Measurements from ENCODE around the gene TMEM80.

TMEM80 gene

DNA sequence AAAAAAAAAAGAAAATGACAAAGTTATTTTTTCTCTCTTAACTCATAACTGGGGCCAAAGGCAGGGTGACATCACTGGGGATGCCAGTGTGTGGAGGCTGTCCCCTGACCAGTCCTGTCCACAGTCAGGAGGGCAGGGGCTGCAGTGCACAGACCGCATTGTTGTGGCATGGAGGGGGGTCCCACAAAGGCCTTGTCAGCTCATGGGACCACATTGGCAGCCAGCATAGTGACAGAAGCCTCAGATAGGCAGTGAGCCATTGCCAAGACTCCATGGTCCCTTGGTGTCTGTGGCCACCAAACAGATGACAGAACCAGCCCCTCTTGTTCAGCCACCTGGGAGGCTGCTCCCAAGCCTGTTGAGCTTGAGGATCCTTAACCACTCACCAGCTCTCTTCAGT lies 4.1 kb downstream of the TMEM80 start:
- DNase-seq: no peak

DNA sequence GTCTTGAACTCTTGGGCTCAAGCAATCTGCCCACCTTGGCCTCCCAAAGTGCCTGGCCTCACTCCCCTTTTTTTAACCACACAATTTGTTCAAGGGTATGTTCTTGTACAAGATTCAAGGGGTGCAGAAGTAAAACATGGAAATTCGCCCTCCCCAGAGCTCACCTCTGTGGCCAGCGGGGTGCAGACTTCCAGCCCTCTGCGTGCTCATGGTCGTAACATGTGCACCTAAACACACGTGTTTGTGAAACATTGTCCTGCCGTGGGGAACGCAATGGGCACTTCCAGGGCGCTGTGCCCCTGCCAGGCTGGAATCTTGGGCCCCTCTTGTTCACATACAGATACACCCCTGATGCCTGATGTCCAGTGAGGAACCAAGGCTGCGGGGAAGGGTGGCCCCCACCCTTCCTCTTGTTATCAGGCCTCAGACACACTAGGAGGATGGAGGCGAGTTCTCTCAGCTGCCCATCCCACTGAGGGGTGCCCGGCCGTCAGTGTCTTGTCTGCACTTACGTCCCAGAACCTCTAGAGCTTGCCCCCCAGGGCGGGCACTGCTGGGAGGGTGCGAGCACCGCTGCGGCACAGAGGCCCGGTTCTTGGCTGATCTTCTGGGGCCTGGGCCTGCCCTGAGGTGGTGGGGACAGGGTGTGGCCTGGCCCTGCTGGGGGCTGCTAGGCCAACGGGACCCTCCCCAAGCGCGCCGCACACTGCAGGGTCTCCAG lies 6.3 kb downstream of the TMEM80 start:
- no peak for DNase-seq

GRCh38 chr11:702462-703461 lies 7.1 kb downstream of the TMEM80 start:
- peak; percentile 33 to 81 (median 56) for DNase-seq

- no peak for DNase-seq
Observed at GRCh38 chr11:703506-703905, 7.9 kb downstream of the TMEM80 start.

DNA sequence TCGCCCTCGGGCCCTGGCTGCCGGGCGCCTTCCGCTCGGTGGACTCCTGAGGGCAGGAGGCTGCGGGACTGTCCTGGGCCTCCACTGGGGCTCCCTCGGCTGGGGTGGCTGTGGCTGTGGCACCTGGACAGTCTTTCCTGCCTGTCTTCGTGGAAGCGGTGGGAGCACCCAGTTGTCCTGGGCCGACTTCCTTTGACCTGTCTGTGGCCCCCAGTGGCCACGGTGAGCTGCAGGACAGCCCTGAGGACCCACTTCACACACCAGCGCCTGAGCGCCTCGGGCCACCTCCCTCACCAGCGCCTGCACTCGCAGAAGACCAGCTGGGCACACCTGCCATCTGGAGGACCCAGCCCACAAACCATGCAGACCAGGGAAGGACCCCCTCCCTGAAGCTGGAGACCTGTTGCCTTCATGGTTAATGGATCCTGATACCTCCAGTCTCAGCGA lies 8.6 kb downstream of the TMEM80 start:
- no peak for DNase-seq

DNA sequence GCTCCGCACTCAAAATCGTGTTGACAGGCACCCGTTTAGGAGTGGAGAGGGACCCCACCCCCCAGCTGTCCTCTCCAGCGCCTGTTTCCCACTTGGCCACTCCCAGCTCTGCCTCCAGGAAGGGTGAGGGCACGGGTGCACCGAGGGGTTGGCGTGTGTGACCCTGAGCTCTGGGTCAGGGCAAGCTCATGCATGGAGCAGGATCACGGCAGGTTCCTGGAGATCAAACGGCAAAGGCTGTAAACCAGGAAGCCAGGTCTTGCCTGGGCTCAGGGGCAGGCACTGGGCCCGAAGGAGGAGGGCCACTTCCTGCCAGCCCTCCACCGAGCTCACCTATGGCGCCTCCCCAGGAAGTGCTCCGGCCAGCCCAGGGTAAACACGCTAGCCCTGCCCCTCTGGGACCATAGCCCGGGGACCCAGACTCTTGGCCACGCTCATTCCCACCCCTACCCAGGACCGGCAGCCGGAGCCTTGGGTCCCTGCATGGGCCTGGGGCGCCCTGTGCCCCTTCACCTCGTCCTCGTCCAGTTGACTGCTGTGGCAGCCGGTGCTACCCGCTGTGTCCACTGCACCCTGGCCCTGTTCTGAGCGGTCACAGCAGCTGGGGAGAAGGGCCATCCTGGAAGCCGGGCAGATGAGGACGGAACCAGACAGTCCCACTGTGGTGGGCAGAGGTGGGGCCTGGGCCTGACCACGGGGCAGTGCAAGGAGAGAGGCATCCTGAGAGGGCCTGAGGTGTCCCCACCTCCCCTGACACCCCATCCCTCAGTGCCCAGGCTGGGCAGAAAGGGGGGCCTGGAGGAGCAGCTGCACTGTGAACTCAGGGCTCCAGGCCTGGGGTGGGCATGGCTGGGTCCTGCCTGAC lies 9.4 kb downstream of the TMEM80 start:
- no peak for DNase-seq

- DNase-seq: peak in 1 of 4 experiments; percentile 44
Observed at GRCh38 chr11:705646-706438, 10.2 kb downstream of the TMEM80 start, which contains the start of gene EPS8L2. Gene EPS8L2 (plus strand): TSS chr11:706231. CDS start chr11:709408, 3,177 bp downstream.

- DNase-seq: peak in 3 of 4 experiments; percentile 36 to 57 (median 39)
Observed at GRCh38 chr11:706439-706956, 10.9 kb downstream of the TMEM80 start.

DNA sequence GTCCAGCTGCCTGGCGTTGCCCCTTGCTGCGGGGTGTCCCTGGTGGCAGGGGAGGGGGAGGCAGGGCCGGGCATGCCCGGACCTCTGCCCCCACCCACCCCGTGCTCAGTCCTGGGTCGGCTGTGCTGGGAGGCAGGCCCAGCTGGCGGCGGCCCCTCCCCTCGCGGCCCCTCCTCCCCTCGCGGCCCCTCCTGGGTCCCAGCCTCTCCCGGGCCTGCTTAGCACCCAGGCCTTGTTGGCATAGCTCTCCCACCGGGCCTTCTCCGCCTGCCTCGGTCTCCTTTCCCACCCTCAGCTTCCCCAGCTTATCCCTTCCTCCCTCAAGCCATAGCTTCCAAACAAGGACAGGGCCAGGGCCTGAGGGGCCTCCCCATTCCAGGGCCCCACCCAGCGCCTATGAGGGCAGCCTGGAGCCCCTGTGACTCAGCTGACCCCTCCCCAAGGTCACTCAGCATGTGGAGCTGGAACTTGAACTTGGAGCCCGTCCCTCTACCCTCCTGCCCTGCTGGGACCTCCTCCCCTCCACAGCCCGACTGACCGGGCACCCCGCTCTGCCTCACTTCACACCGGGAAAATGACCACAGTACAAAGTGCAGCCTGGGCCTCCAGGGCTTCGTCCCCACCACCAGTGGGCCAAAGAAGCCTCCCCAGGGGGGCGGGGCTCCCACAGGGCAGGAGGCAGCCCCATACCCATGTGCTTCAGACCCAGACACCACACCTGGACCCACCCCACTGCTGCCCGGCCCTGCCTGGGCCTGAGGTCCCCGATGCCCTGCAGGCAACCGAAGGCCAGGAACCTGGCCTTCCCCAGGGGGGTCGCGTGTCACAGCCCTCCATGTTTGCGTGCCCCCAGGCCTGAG lies 11.6 kb downstream of the TMEM80 start:
- DNase-seq: no peak

GRCh38 chr11:707817-708420 lies 12.3 kb downstream of the TMEM80 start:
- DNase-seq: no peak

DNA sequence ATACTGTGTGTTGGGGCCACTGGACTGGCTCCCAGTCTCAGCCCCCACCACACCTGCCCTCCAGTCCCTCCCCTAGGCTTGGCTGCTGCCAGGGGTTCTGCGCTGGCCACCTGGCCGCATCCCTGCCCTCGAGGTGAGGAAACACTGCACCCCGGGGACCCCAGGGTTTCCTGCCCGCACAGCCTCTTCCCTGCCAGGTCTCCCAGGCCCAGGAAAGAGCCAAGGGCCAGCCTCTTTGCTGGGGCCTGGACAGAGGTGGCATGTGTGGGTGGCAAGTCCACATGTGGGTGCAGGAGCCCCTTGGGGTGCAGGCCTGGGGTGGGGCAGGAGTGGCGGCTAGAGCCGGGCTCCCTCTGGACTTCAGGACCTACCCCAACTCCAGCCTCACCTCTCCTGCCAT lies 12.9 kb downstream of the TMEM80 start:
- DNase-seq: peak in 1 of 4 experiments; percentile 1

DNA sequence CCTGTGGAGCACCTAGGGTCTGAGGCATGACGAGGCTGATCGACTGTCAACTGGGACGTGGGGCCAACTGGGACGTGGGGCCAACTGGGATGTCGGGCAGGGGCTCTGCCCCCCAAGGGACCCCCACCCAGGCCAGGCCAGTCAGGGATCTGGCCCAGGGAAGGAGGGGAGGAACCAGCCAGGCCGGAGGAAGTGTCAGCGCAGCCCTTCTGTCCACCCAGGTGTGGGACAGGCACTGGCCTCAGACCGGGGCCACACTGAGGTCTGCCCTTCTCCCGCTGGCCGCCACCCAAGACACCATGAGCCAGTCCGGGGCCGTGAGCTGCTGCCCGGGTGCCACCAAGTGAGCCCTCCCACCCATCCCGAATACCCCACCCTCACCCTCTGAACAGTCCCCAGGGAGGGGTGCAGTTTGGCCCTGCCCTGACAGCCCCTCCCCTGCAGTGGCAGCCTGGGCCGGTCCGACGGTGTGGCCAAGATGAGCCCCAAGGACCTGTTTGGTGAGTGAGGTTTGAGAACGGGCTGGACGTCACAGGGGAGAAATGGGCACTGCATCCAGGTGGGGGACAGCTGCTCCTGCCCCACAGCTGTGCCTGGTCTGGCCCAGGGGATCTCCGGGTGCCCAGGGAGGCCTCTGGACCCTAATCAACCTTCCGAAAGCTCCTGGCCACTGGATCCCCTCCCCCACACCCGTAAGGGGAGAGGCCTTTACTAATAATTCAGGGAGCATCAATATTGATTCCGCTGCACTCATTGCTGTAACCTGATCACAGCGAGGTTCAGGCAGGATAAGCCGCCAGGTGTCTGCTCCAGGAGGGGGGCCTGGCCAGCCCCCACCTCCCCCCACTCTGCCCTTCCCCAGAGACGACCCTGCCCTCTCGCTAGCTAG lies 13.7 kb downstream of the TMEM80 start:
- DNase-seq: no peak

DNA sequence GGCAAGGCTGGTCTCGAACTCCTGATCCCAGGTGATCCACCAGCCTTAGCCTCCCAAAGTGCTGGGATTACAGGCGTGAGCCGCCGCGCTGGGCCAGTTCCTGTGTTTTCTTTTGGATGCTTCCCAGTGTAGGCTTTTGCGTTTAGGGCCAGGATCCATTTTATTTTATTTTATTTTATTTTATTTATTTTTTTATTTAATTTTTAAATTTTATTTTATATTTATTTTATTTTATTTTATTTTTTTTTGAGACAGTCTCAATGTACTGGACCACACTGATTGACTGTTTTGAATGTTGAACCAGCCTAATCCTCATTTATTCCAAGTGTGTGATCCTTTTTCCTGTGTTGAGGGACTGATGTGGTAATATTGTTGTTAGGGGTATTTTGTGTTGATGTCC lies 18.8 kb downstream of the TMEM80 start:
- no peak for DNase-seq

GRCh38 chr11:719214-720016 lies 23.8 kb downstream of the TMEM80 start:
- no peak for DNase-seq

DNA sequence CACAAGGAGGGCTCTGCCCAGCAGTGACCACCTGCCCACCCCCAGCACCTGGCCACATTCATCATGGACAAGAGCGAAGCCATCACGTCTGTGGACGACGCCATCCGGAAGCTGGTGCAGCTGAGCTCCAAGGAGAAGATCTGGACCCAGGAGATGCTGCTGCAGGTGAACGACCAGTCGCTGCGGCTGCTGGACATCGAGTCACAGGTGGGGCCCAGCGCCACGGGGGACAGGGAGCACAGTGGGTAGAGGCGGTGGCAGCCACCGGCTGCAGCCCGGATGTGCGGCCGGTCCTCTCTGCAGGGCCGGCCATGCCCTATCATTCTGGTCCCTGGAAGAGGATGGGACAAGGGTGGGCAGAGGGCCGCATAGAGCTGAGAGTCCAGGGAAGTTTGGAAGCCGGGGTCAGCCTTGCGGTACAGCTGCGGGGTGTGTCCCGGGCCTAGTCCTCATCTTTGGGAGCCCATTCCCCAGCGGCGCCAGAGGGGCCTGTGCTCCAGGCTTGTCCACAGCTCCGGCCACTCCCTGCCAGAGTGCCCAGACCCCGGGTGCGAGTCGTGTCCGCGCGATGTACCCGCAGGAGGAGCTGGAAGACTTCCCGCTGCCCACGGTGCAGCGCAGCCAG lies 24.5 kb downstream of the TMEM80 start:
- no peak for DNase-seq

DNA sequence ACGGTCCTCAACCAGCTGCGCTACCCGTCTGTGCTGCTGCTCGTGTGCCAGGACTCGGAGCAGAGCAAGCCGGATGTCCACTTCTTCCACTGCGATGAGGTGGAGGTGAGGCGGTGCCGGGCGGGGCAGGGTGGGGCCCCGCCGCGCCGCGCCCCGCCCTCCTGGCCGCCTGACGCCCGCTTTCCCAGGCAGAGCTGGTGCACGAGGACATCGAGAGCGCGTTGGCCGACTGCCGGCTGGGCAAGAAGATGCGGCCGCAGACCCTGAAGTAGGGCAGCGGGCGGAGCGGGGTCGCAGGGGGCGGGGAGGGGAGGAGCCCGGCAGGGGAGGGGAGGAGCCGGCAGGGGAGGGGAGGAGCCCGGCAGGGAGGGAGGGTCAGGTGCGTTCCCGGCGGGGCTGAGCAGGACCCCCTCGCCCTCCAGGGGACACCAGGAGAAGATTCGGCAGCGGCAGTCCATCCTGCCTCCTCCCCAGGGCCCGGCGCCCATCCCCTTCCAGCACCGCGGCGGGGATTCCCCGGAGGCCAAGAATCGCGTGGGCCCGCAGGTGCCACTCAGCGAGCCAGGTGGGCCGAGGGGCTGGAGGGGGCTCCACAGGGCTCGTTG lies 25.1 kb downstream of the TMEM80 start:
- peak in 2 of 4 experiments; percentile 63 to 89 for DNase-seq

DNA sequence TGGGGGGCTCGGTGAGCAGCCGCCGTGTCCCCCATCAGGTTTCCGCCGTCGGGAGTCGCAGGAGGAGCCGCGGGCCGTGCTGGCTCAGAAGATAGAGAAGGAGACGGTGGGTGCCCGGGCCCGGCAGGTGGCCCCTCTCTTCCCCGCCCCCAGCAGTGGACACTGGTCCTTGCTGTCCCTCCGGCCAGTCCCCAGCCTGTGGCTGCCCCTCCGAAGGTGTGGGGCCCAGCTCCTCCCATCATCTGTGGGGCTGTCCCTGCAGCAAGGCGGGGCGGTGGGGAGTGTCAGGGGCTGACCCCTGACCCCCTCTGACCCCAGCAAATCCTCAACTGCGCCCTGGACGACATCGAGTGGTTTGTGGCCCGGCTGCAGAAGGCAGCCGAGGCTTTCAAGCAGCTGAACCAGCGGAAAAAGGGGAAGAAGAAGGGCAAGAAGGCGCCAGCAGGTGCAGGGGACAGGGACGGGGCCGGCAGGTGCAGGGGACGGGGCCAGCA lies 25.7 kb downstream of the TMEM80 start:
- DNase-seq: no peak
